PC-3 (cell line): Measurements from ENCODE around the gene CEP126. TPM values are rescaled to one million over a fixed set of nuclear protein-coding genes. Genes with fewer than 3 reads are reported as not detected.

Experiments
- ATAC-seq: fragments of 200-7000 bp; cut with Tn5 transposase; 2 replicates; pipeline ENCODE4 v1.9.1; 2020; ENCODE audit warnings: mild to moderate bottlenecking, moderate library complexity
- BruUV-seq: library from RNA; stranded (reverse); fragments of 400-500 nt; replicated peaks from 2 replicates; lab custom pipeline; 2021; lab: Mats Ljungman, UMichigan
- CTCF ChIA-PET: fragments of 300-600 bp; sonication (Branson Sonifier 250); formaldehyde crosslinking; loops from one replicate; lab custom pipeline; 2022; ENCODE audit warnings: antibody characterized with exemption; lab: Charles Lee
- POLR2A ChIA-PET: fragments of 300-600 bp; sonication (Branson Sonifier 250); formaldehyde crosslinking; loops from one replicate; lab custom pipeline; 2022; ENCODE audit warnings: antibody characterized with exemption; ENCODE audit not compliant: unreplicated experiment; lab: Charles Lee
- DNase-seq: peaks from one replicate; pipeline ENCODE4 v3.0.0-alpha.2; 2015
- H2AFZ ChIP-seq: fragments of 300-600 bp; sonication (generic); 2 replicates; pipeline ENCODE4 v1.6.0; 2016; ENCODE audit warnings: antibody characterized with exemption, low read length
- H3F3A ChIP-seq: fragments of 300-600 bp; sonication (generic); one replicate; pipeline ENCODE4 v1.6.0; 2017; ENCODE audit warnings: antibody characterized with exemption, low read length, control low read depth, mild to moderate bottlenecking; ENCODE audit not compliant: unreplicated experiment
- H3K27ac ChIP-seq: fragments of 300-600 bp; sonication (generic); 2 replicates; pipeline ENCODE4 v1.5.1; 2016; ENCODE audit warnings: mild to moderate bottlenecking, low read length
- H3K27me3 ChIP-seq: fragments of 300-600 bp; sonication (generic); 2 replicates; pipeline ENCODE4 v1.6.1; 2016; ENCODE audit warnings: low read length, mixed read lengths
- H3K36me3 ChIP-seq: fragments of 300-600 bp; sonication (generic); 2 replicates; pipeline ENCODE4 v1.6.1; 2016; ENCODE audit warnings: low read depth, mixed run types, low read length, mixed read lengths
- H3K4me1 ChIP-seq: fragments of 300-600 bp; sonication (generic); 2 replicates; pipeline ENCODE4 v1.5.1; 2016; ENCODE audit warnings: low read length; ENCODE audit not compliant: insufficient read depth
- H3K4me2 ChIP-seq: fragments of 300-600 bp; sonication (generic); 2 replicates; pipeline ENCODE4 v1.6.0; 2016; ENCODE audit warnings: low read length
- H3K4me3 ChIP-seq: fragments of 300-600 bp; sonication (generic); 2 replicates; pipeline ENCODE4 v1.5.1; 2016; ENCODE audit warnings: mild to moderate bottlenecking, low read length, mixed read lengths
- H3K79me2 ChIP-seq: fragments of 300-600 bp; sonication (generic); 2 replicates; pipeline ENCODE4 v1.6.1; 2017; ENCODE audit warnings: low read length, mixed read lengths
- H3K9ac ChIP-seq: fragments of 300-600 bp; sonication (generic); 2 replicates; pipeline ENCODE4 v1.6.0; 2016; ENCODE audit warnings: mild to moderate bottlenecking, low read length
- H3K9me2 ChIP-seq: fragments of 300-600 bp; sonication (generic); replicated peaks from 2 replicates; pipeline ENCODE4 v1.6.1; 2016; ENCODE audit warnings: mixed run types, low read length, mixed read lengths
- H3K9me3 ChIP-seq: fragments of 300-600 bp; sonication (generic); 2 replicates; pipeline ENCODE4 v1.6.1; 2016; ENCODE audit warnings: low read length, mixed read lengths
- H4K20me1 ChIP-seq: fragments of 300-600 bp; sonication (generic); 2 replicates; pipeline ENCODE4 v1.6.1; 2016; ENCODE audit warnings: low read length, mixed read lengths
- EZH2 ChIP-seq: fragments of 300-600 bp; sonication (generic); IDR thresholded peaks from one replicate; pipeline ENCODE4 v1.6.1; 2017; ENCODE audit warnings: antibody characterized with exemption, mild to moderate bottlenecking, low read length; ENCODE audit not compliant: unreplicated experiment
- EZH2phosphoT487 ChIP-seq: fragments of 300-600 bp; sonication (generic); IDR thresholded peaks from 2 replicates; pipeline ENCODE4 v1.6.1; 2018; ENCODE audit warnings: mild to moderate bottlenecking, antibody characterized with exemption, low read length, borderline replicate concordance
- intact Hi-C: fragments of 100-400 bp; cut with micrococcal nuclease; formaldehyde crosslinking; loops from 2 replicates; pipeline ENCODE4 v1.9.0; 2023
- total RNA-seq: library from RNA; depleted of rRNA; stranded (reverse); fragments of >200 nt; gene quantifications from 2 replicates; pipeline ENCODE4 v1.2.3, GENCODE V29; 2014
- TF ChIP-seq, protein P1 (sequence below): fragments of 300-600 bp; sonication (generic); conservative IDR thresholded peaks from 2 replicates; pipeline ENCODE4 v1.5.1; 2017; ENCODE audit warnings: antibody characterized with exemption, low read depth, mild to moderate bottlenecking, low read length

CEP126 gene
- total RNA-seq, 1 experiment from 2014 or later, result 2.5 TPM

DNA sequence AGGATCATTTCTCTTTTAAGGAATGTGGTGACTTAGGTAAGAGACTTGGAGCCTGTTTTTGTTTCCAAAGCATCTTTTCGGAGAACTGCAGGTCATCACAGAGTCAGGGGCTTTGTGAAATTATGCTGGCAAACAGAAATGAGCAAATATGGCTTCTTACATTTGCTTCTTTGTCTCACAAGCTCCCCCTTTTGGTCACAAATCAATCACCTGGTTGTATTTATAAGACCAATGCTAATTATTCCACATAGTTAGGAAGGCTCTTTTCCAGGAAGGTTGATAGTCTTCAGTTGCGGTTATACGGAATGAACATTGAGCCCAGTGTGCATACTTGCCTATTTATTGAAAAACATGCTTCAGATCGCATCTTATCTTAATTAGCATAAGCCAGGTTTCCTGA lies 34.6 kb upstream of the CEP126 start:
- no TSS peak for BruUV-seq
- DNase-seq (peak; percentile 78), ATAC-seq (peak; percentile 65)
- H3F3A ChIP-seq, result no peaks in the 10 kb centered on the region
- no peaks in the 10 kb centered on the region for H3K9me3 ChIP-seq
- no peaks in the 10 kb centered on the region for H3K79me2 ChIP-seq
- H3K36me3 ChIP-seq, result no peaks in the 10 kb centered on the region
- intact Hi-C loops, result loop anchor here (1.0 kb wide), 1 partner anchor 18 kb away; no protein-coding TSS in a partner anchor
- CTCF ChIA-PET, result interaction anchor here (0.6 to 1.3 kb wide), 5 partner anchors 18 to 1048 kb away, joined by 3 to 9 read pairs (median 4); partner anchors contain the start of gene CEP126
- no peak for TF ChIP-seq EZH2
- TF ChIP-seq, protein P1, sequence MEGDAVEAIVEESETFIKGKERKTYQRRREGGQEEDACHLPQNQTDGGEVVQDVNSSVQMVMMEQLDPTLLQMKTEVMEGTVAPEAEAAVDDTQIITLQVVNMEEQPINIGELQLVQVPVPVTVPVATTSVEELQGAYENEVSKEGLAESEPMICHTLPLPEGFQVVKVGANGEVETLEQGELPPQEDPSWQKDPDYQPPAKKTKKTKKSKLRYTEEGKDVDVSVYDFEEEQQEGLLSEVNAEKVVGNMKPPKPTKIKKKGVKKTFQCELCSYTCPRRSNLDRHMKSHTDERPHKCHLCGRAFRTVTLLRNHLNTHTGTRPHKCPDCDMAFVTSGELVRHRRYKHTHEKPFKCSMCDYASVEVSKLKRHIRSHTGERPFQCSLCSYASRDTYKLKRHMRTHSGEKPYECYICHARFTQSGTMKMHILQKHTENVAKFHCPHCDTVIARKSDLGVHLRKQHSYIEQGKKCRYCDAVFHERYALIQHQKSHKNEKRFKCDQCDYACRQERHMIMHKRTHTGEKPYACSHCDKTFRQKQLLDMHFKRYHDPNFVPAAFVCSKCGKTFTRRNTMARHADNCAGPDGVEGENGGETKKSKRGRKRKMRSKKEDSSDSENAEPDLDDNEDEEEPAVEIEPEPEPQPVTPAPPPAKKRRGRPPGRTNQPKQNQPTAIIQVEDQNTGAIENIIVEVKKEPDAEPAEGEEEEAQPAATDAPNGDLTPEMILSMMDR, result peak; percentile 85
- POLR2A ChIA-PET, result no interaction called here
- no peak overlapping the region for H3K4me3 ChIP-seq
- H2AFZ ChIP-seq, result peak overlapping the region; percentile 63
- H3K27ac ChIP-seq, result no peak overlapping the region
- H3K4me2 ChIP-seq, result no peak overlapping the region
- no peak overlapping the region for H3K9ac ChIP-seq
- no peaks in the 10 kb centered on the region for H3K9me2 ChIP-seq
- peaks cover 13% of the 10 kb centered on the region; the same call in 1 of the 2 replicates for H3K4me1 ChIP-seq
- no peaks in the 10 kb centered on the region for H3K27me3 ChIP-seq
- no peaks in the 10 kb centered on the region for H4K20me1 ChIP-seq

DNA sequence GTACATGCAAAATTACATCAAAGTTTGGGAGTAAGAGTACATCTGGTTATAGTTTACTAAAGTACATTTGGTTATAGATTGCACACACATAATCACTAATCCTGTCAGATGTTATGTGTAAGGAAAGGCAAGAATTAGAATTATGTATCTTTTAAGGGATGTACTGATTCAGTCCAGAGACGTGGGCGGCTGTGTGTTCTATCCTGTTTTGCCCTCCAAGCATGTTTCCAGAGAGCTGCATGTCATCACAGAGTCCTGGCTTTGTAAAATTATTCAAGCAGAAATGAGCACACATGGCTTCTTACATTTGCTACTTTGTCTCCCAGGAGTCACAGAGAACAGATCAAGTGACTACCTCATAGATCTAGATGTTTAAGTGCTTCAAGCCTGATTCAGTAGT lies 33.2 kb upstream of the CEP126 start:
- ChIA-PET POLR2A (no interaction called here), CTCF (no interaction called here)
- no peaks in the 10 kb centered on the region for H3K9me2 ChIP-seq
- no peak overlapping the region for H3K4me3 ChIP-seq
- no TSS peak for BruUV-seq
- no peak overlapping the region for H3K4me2 ChIP-seq
- no peak overlapping the region for H2AFZ ChIP-seq
- no peak overlapping the region for H3K9ac ChIP-seq
- no peaks in the 10 kb centered on the region for H3K9me3 ChIP-seq
- H3K36me3 ChIP-seq, result no peaks in the 10 kb centered on the region
- ATAC-seq (no peak), DNase-seq (no peak)
- H4K20me1 ChIP-seq, result no peaks in the 10 kb centered on the region
- TF ChIP-seq, protein P1, result no peak
- no peak for TF ChIP-seq EZH2
- no peak for TF ChIP-seq EZH2phosphoT487
- H3K27me3 ChIP-seq, result no peaks in the 10 kb centered on the region
- H3K79me2 ChIP-seq, result no peaks in the 10 kb centered on the region
- no peaks in the 10 kb centered on the region for H3F3A ChIP-seq
- no peak overlapping the region for H3K27ac ChIP-seq
- peaks cover 13% of the 10 kb centered on the region; the same call in 1 of the 2 replicates for H3K4me1 ChIP-seq
- intact Hi-C loops, result no loop called here

DNA sequence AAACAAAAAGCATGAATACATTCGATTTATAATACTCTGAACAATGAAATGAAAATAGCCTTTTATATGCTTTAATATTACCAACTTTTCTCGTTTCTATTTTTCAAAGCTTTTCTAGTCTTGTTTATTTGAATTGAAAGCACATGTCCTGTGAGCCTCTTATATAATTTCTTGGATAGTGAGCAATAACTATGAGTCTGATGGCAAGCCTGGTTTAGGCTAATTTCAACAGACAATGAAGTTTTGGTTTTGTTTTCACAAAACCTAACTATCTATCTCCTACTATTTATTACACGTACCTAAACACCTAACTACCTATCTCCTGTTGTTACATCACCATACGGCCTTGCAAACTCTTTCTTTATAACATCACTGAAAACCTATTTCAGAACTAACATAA lies 29.2 kb upstream of the CEP126 start:
- H3K4me1 ChIP-seq, result no peaks in the 10 kb centered on the region
- H4K20me1 ChIP-seq, result no peaks in the 10 kb centered on the region
- intact Hi-C loops, result no loop called here
- no peak for ATAC-seq
- H3K79me2 ChIP-seq, result no peaks in the 10 kb centered on the region
- DNase-seq, result no peak
- H3K36me3 ChIP-seq, result no peaks in the 10 kb centered on the region
- CTCF ChIA-PET, result no interaction called here
- H2AFZ ChIP-seq, result no peak overlapping the region
- H3K9ac ChIP-seq, result no peak overlapping the region
- BruUV-seq, result no TSS peak
- no peak overlapping the region for H3K27ac ChIP-seq
- H3F3A ChIP-seq, result no peaks in the 10 kb centered on the region
- H3K4me2 ChIP-seq, result no peak overlapping the region
- TF ChIP-seq EZH2 (no peak), EZH2phosphoT487 (no peak)
- TF ChIP-seq, protein P1, result no peak
- no peaks in the 10 kb centered on the region for H3K27me3 ChIP-seq
- no peaks in the 10 kb centered on the region for H3K9me2 ChIP-seq
- no peak overlapping the region for H3K4me3 ChIP-seq
- H3K9me3 ChIP-seq, result no peaks in the 10 kb centered on the region
- POLR2A ChIA-PET, result interaction anchor here (0.7 kb wide), 1 partner anchor 29 kb away, joined by 4 read pairs; the partner anchor contains the start of gene CEP126
